Measurements from ENCODE around the gene C19orf53.

C19orf53 gene

GRCh38 chr19:13826652-13827235, 52.5 kb downstream of the C19orf53 start:
- no peak for DNase-seq (ENCODE audit: low spot score)

GRCh38 chr19:13827656-13828055, 53.4 kb downstream of the C19orf53 start:
- peak; percentile 44 for DNase-seq (ENCODE audit: low spot score)

Measured in ecto neural progenitor cell (in vitro differentiated cells).